ENCODE results near the gene KCNQ2.
"Not testable (repeated sequence)": the region's sequence is repeated elsewhere in the genome, so short reads cannot be mapped to it uniquely, and the experiment has no call there.

KCNQ2 gene

GRCh38 chr20:63394069-63394919, 78.2 kb downstream of the KCNQ2 start:
- in situ Hi-C loops (cut with MboI; ENCODE audit: low sequenced_read_pairs) = no loop called here

- in situ Hi-C loops (cut with MboI; ENCODE audit: low sequenced_read_pairs) = no loop called here
Measured at GRCh38 chr20:63393566-63393965, 78.9 kb downstream of the KCNQ2 start.

GRCh38 chr20:63392465-63393365, 79.7 kb downstream of the KCNQ2 start:
- in situ Hi-C loops (cut with MboI; ENCODE audit: low sequenced_read_pairs) = no loop called here

- in situ Hi-C loops (cut with MboI; ENCODE audit: low sequenced_read_pairs) = no loop called here
Measured at GRCh38 chr20:63387917-63388316, 84.5 kb downstream of the KCNQ2 start.

GRCh38 chr20:63387393-63387792, 85.1 kb downstream of the KCNQ2 start:
- in situ Hi-C loops (cut with MboI; ENCODE audit: low sequenced_read_pairs) = no loop called here

GRCh38 chr20:63386491-63386890, 86.0 kb downstream of the KCNQ2 start:
- in situ Hi-C loops (cut with MboI; ENCODE audit: low sequenced_read_pairs) = no loop called here

- in situ Hi-C loops (cut with MboI; ENCODE audit: low sequenced_read_pairs) = no loop called here
Measured at GRCh38 chr20:63385819-63386218, 86.6 kb downstream of the KCNQ2 start.

- in situ Hi-C loops (cut with MboI; ENCODE audit: low sequenced_read_pairs) = no loop called here
Measured at GRCh38 chr20:63384336-63384735, 88.1 kb downstream of the KCNQ2 start.

- in situ Hi-C loops (cut with MboI; ENCODE audit: low sequenced_read_pairs) = no loop called here
Measured at GRCh38 chr20:63383556-63383955, 88.9 kb downstream of the KCNQ2 start.

- in situ Hi-C loops (cut with MboI; ENCODE audit: low sequenced_read_pairs) = no loop called here
Measured at GRCh38 chr20:63382551-63383300, 89.7 kb downstream of the KCNQ2 start.

- in situ Hi-C loops (cut with MboI; ENCODE audit: low sequenced_read_pairs) = no loop called here
Measured at GRCh38 chr20:63381781-63382431, 90.5 kb downstream of the KCNQ2 start.

GRCh38 chr20:63380346-63380870, 92.0 kb downstream of the KCNQ2 start:
- in situ Hi-C loops (cut with MboI; ENCODE audit: low sequenced_read_pairs) = no loop called here

- in situ Hi-C loops (cut with MboI; ENCODE audit: low sequenced_read_pairs) = not testable (repeated sequence)
Measured at GRCh38 chr20:63379872-63380271, 92.6 kb downstream of the KCNQ2 start.

- in situ Hi-C loops (cut with MboI; ENCODE audit: low sequenced_read_pairs) = no loop called here
Measured at GRCh38 chr20:63379296-63379695, 93.2 kb downstream of the KCNQ2 start.

GRCh38 chr20:63378626-63379025, 93.8 kb downstream of the KCNQ2 start:
- in situ Hi-C loops (cut with MboI; ENCODE audit: low sequenced_read_pairs) = no loop called here

GRCh38 chr20:63377951-63378381, 94.5 kb downstream of the KCNQ2 start:
- in situ Hi-C loops (cut with MboI; ENCODE audit: low sequenced_read_pairs) = no loop called here

GRCh38 chr20:63377256-63377941, 95.1 kb downstream of the KCNQ2 start:
- in situ Hi-C loops (cut with MboI; ENCODE audit: low sequenced_read_pairs) = no loop called here

GRCh38 chr20:63376283-63377250, 95.9 kb downstream of the KCNQ2 start:
- in situ Hi-C loops (cut with MboI; ENCODE audit: low sequenced_read_pairs) = no loop called here

GRCh38 chr20:63375438-63375837, 97.0 kb downstream of the KCNQ2 start:
- in situ Hi-C loops (cut with MboI; ENCODE audit: low sequenced_read_pairs) = no loop called here
